Kidney tubule cell (primary cell): ENCODE data around the gene BORCS6.
A peak's percentile ranks its signal among the peaks of the same experiment; 100 is the strongest.

ENCODE experiments used
- DNase-seq: peaks from one replicate; pipeline ENCODE4 v3.0.0-alpha.2; 2018; ENCODE audit warnings: low spot score

BORCS6 gene

GRCh38 chr17:8142158-8142886, 47.7 kb downstream of the BORCS6 start:
- DNase-seq: no peak

- no peak for DNase-seq
Measured at GRCh38 chr17:8141741-8142140, 48.2 kb downstream of the BORCS6 start.

GRCh38 chr17:8141045-8141444, 48.9 kb downstream of the BORCS6 start:
- no peak for DNase-seq

GRCh38 chr17:8140065-8141029, 49.6 kb downstream of the BORCS6 start:
- DNase-seq: no peak

- DNase-seq: peak; percentile 98
Measured at GRCh38 chr17:8138672-8139371, 51.2 kb downstream of the BORCS6 start.

GRCh38 chr17:8138374-8138671, 51.7 kb downstream of the BORCS6 start:
- no peak for DNase-seq
